Fibroblast of villous mesenchyme (primary cell): Measurements from ENCODE around the gene PCSK5. TPM values are rescaled to one million over a fixed set of nuclear protein-coding genes. Genes with fewer than 3 reads are reported as not detected.

Experiments
- DNase-seq: peaks from one replicate; pipeline ENCODE4 v3.0.0-alpha.2; 2010; ENCODE audit warnings: low read depth
- H3K4me3 ChIP-seq: 2 replicates; pipeline ENCODE4 v1.5.1; 2011; ENCODE audit warnings: low read depth, mild to moderate bottlenecking, low read length
- total RNA-seq: library from RNA; depleted of rRNA; stranded (reverse); fragments of >200 nt; gene quantifications from 2 replicates; pipeline ENCODE4 v1.2.3, GENCODE V29; 2012
- TF ChIP-seq, protein P1 (sequence below): IDR thresholded peaks from 2 replicates; pipeline ENCODE4 v1.5.1; 2012; ENCODE audit warnings: low read depth, mild to moderate bottlenecking, low read length; ENCODE audit not compliant: insufficient read depth

The PCSK5 gene
- total RNA-seq, 1 donor = 1.7 TPM

DNA sequence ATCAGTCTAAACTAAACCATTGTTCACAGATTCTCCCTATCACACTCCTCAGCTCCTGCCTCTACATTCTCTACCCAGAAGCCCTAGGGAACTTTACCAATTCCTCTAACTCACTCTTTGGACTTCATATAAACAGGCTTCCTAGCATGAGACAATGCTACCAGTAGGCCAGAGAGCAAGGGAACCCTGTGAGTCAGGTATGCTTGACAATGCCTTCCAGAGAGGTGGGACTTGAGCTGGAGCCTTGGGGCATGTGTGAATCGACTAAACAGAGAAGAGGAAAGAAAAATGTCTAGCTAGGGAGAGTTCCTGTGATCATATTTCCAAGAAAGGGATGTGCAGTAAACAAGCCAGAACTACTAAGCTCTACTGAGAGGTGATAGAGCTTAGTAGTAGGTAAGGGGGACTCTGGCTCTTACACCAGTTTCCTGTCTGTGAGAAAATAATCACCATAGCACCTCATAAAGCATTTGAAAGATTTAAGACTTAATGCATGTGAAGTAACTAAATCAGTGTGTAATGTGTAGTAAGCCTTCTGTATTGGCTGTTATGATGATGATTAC lies 510.1 kb downstream of the PCSK5 start:
- TF ChIP-seq, protein P1, sequence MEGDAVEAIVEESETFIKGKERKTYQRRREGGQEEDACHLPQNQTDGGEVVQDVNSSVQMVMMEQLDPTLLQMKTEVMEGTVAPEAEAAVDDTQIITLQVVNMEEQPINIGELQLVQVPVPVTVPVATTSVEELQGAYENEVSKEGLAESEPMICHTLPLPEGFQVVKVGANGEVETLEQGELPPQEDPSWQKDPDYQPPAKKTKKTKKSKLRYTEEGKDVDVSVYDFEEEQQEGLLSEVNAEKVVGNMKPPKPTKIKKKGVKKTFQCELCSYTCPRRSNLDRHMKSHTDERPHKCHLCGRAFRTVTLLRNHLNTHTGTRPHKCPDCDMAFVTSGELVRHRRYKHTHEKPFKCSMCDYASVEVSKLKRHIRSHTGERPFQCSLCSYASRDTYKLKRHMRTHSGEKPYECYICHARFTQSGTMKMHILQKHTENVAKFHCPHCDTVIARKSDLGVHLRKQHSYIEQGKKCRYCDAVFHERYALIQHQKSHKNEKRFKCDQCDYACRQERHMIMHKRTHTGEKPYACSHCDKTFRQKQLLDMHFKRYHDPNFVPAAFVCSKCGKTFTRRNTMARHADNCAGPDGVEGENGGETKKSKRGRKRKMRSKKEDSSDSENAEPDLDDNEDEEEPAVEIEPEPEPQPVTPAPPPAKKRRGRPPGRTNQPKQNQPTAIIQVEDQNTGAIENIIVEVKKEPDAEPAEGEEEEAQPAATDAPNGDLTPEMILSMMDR = no peak
- DNase-seq = no peak
- H3K4me3 ChIP-seq = no peak overlapping the region

DNA sequence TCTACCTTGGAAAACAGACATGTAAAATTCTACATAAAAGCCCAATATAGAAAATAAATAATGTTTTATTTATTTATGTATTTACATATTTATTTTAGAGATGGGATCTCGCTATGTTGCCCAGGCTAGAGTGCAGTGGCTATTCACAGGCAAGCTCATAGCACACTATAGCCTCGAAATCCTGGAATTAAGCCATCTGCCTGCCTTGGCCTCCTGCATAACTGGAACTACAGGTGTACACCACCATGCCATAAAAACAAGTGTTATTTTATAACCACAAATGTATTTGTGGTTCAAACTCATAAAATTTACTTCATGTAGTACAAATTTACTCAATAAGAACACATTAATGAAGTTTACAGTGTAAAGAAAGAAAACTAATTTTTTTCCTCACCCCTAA lies 510.7 kb downstream of the PCSK5 start:
- H3K4me3 ChIP-seq = no peak overlapping the region
- TF ChIP-seq, protein P1 = no peak
- no peak for DNase-seq

DNA sequence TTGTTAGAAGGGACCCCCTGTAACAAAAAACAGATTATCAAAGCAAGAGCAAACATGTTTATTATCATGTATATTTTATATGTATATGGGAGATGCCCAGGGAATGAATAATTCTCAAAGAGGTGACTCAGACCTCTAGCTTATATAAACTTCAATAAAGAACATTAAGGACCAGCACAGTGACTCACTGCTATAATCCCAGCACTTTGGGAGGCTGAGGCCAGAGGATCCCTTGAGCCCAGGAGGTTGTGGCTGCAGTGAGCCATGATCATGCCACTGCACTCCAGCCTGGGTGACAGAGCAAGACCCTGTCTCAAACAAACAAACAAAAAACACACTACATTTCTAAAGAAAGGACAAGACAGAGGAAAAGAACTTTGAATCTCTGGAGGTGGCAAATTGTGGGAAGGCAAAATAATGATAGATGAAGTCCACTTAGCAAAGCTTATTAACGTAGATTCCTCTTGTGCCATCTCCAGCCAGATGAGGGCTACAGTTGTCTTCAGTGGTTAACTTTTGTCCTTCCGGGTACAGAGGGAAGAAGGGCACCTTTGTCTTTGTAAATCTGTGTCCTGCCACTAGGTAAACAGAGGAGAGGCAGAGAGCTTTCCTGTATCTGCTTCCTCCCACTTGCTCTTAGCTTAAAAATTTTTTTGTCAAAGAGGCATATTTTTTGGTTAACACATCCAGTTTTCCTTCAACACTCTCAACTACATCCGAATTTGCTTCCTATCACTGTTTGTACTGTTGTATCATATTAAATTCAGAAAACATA lies 511.3 kb downstream of the PCSK5 start:
- H3K4me3 ChIP-seq = no peak overlapping the region
- TF ChIP-seq, protein P1 = no peak
- DNase-seq = no peak

DNA sequence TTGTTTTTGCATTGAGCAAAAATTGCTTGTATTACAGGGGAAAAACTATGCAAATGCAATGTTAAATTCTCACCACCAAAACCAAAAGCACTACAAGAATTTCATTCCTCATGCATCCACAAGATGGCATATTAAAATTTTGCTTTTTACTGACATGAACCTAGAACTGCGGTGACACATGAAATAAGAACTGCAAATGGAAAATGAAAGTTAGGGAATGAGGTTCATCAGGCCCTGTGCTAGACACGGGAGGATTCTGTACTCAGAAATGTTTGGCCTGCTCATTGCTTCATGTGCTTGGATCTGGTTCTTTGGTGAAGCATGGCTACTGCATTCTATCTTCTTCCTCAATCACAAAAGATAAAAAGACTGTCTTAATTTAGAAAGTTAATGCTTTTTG lies 512.9 kb downstream of the PCSK5 start:
- DNase-seq = peak; percentile 85
- no peak overlapping the region for H3K4me3 ChIP-seq
- TF ChIP-seq, protein P1 = peak; percentile 55

DNA sequence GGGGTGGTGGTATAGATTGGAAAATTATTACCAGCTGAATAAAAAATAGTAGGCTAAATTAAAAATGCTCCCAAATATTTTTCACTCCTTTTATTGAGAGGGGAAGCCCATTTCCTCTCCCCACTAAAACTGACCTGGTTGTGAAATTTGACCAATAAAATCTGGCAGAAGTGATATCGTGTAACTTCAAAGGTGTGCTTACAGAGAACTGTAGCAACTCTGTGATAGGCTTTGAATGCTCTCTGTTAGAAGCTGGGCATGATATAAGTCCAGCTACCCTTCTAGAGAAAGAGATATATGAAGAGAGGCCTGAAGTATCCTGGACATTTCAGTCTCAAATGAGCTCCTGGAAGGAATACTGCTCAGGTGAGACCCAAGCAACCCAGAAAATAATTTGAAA lies 513.9 kb downstream of the PCSK5 start:
- TF ChIP-seq, protein P1 = no peak
- no peak overlapping the region for H3K4me3 ChIP-seq
- no peak for DNase-seq

DNA sequence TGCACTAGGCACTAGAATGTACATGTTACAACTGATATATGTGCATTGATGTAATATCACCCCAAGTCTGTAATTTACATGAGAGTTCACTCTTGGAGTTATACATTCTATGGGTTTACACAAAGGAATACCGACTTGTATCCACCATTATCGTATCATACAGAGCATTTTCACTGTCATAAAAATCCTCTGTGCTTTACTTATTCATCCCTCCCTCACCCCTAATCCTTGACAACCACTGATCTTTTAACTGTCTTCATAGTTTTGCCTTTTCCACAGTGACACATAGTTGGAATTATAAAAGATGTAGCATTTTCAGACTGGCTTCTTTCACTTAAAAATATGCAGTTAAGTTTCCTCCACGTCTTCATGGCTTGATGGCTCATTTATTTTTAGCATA lies 514.9 kb downstream of the PCSK5 start:
- DNase-seq = no peak
- H3K4me3 ChIP-seq = no peak overlapping the region
- TF ChIP-seq, protein P1 = no peak

DNA sequence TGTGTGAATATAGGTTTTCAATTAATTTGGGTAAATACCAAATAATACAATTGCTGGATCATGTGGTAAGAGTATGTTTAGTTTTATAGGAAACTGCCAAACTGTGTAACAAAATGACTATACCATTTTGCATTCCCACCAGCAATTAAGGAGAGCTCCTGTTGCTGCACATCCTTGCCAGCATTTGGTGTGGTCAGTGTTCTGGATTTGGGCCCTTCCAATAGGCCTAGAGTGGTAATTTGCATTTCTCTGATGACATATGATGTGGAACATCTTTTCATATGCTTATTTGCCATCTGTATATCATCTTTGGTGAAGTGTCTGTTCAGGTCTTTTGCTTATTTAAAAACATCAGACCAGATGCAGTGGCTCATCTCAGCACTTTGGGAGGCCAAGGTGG lies 515.4 kb downstream of the PCSK5 start:
- H3K4me3 ChIP-seq = no peak overlapping the region
- DNase-seq = no peak
- TF ChIP-seq, protein P1 = no peak
